Gastrocnemius medialis (tissue), 4 donors: ENCODE results near the gene SH3GL1. TPM values are rescaled to one million over a fixed set of nuclear protein-coding genes. Genes with fewer than 3 reads are reported as not detected.

Experiments used
- ATAC-seq, 2 donors: fragments of 150-250 bp; one replicate each; pipeline ENCODE4 v1.9.1; 2016
- DNase-seq, 2 donors: peaks; one replicate each; pipeline ENCODE4 v3.0.0-alpha.2; 2019
- H3K27ac ChIP-seq, 4 donors: fragments of 200-600 bp; sonication (generic); 1 replicate in 1 of 4; 2 replicates in 3 of 4; pipeline ENCODE4 v1.5.1; 2016 to 2018; ENCODE audit warnings: mild to moderate bottlenecking in 2 of 4, moderate library complexity in 1 of 4
- H3K27me3 ChIP-seq, 3 donors: fragments of 200-600 bp; sonication (generic) in 2 of 3; 1 replicate in 1 of 3; 2 replicates in 2 of 3; pipeline versions ENCODE4 v1.5.1 to v1.6.0; 2016 to 2019; ENCODE audit warnings: mild to moderate bottlenecking in 1 of 3, moderate library complexity in 1 of 3
- H3K36me3 ChIP-seq, 2 donors: fragments of 200-600 bp; sonication (generic) in 1 of 2; one replicate each; pipeline ENCODE4 v1.5.1; 2017 to 2018
- H3K4me1 ChIP-seq, 2 donors: fragments of 200-600 bp; sonication (generic) in 1 of 2; one replicate each; pipeline ENCODE4 v1.5.1; 2016 to 2017; ENCODE audit warnings: mild to moderate bottlenecking in 2 of 2
- H3K4me3 ChIP-seq, 4 donors: fragments of 200-600 bp; sonication (generic) in 3 of 4; 1 replicate in 1 of 4; 2 replicates in 3 of 4; pipeline ENCODE4 v1.5.1; 2016 to 2019; ENCODE audit warnings: mild to moderate bottlenecking in 2 of 4
- H3K9me3 ChIP-seq, 3 donors: fragments of 200-600 bp; sonication (generic) in 2 of 3; 1 replicate in 1 of 3; 2 replicates in 2 of 3; pipeline ENCODE4 v1.5.1; 2016 to 2019
- POLR2A ChIP-seq, 2 donors: fragments of 450-650 bp; IDR thresholded peaks; one replicate each; pipeline ENCODE4 v1.6.1; 2017; ENCODE audit warnings: antibody characterized with exemption in 2 of 2, mild to moderate bottlenecking in 2 of 2, moderate library complexity in 2 of 2
- in situ Hi-C, 4 donors: fragments of 200-750 bp; cut with MboI; loops; one replicate each; pipeline versions ENCODE4 v1.15.0 to v1.8.0; 2017; ENCODE audit warnings: low sequenced_read_pairs in 4 of 4
- intact Hi-C: fragments of 100-400 bp; cut with DNase I; formaldehyde crosslinking; loops from one replicate; pipeline ENCODE4 v1.15.1; 2023; ENCODE audit warnings: low total_unique reads
- total RNA-seq, 4 donors: library from RNA; depleted of rRNA; stranded (reverse); fragments of >200 nt; gene quantifications; one replicate each; pipeline versions ENCODE4 v1.1.0 to v1.2.3, GENCODE V29; 2016
- TF ChIP-seq, protein P1 (sequence below), 5 experiments: fragments of 450-650 bp in 3 of 5; fragments of 200-600 bp in 2 of 5; sonication (generic) in 2 of 5; IDR thresholded peaks in 4 of 5; conservative IDR thresholded peaks in 1 of 5; 1 replicate in 4 of 5; 2 replicates in 1 of 5; pipeline ENCODE4 v1.5.1; 2016 to 2019; ENCODE audit warnings: antibody characterized with exemption in 5 of 5, mild to moderate bottlenecking in 3 of 5, moderate library complexity in 3 of 5

Gene SH3GL1
- total RNA-seq, 4 donors from 2014 or later: 11.6 to 19.4 (median 15.8) TPM

GRCh38 chr19:4434391-4434790 lies 34.0 kb upstream of the SH3GL1 start:
- no peaks in the 10 kb centered on the region for H3K4me1 ChIP-seq
- no peaks in the 10 kb centered on the region for H3K9me3 ChIP-seq
- H3K36me3 ChIP-seq: peaks cover 0 to 34% of the 10 kb centered on the region in 2 donors

GRCh38 chr19:4432918-4433506 lies 32.7 kb upstream of the SH3GL1 start:
- TF ChIP-seq POLR2A (IDR thresholded peaks at IDR 0.05): no peak
- Histone ChIP-seq H3K4me1 (no peaks in the 10 kb centered on the region), H3K9me3 (no peaks in the 10 kb centered on the region), H3K27me3 (no peaks in the 10 kb centered on the region), H3K36me3 (peaks cover 0 to 34% of the 10 kb centered on the region in 2 donors), H3K27ac (no peak overlapping the region), H3K4me3 (no peak overlapping the region)
- in situ Hi-C loops (no loop called here), intact Hi-C loops (no loop called here)
- ATAC-seq (no peak), DNase-seq (no peak)

More at GRCh38 chr19:4434391-4434790, 34.0 kb upstream of the SH3GL1 start:
- H3K4me3 ChIP-seq: no peak overlapping the region
- no peak overlapping the region for H3K27ac ChIP-seq
- ATAC-seq (no peak), DNase-seq (no peak)
- H3K27me3 ChIP-seq: no peaks in the 10 kb centered on the region
- no peak for TF ChIP-seq POLR2A (IDR thresholded peaks at IDR 0.05)
- TF ChIP-seq, protein P1, sequence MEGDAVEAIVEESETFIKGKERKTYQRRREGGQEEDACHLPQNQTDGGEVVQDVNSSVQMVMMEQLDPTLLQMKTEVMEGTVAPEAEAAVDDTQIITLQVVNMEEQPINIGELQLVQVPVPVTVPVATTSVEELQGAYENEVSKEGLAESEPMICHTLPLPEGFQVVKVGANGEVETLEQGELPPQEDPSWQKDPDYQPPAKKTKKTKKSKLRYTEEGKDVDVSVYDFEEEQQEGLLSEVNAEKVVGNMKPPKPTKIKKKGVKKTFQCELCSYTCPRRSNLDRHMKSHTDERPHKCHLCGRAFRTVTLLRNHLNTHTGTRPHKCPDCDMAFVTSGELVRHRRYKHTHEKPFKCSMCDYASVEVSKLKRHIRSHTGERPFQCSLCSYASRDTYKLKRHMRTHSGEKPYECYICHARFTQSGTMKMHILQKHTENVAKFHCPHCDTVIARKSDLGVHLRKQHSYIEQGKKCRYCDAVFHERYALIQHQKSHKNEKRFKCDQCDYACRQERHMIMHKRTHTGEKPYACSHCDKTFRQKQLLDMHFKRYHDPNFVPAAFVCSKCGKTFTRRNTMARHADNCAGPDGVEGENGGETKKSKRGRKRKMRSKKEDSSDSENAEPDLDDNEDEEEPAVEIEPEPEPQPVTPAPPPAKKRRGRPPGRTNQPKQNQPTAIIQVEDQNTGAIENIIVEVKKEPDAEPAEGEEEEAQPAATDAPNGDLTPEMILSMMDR (IDR thresholded peaks at IDR 0.05 in 4 of 5, conservative IDR thresholded peaks at IDR 0.05 in 1 of 5): no peak
- intact Hi-C loops (no loop called here), in situ Hi-C loops (no loop called here)

DNA sequence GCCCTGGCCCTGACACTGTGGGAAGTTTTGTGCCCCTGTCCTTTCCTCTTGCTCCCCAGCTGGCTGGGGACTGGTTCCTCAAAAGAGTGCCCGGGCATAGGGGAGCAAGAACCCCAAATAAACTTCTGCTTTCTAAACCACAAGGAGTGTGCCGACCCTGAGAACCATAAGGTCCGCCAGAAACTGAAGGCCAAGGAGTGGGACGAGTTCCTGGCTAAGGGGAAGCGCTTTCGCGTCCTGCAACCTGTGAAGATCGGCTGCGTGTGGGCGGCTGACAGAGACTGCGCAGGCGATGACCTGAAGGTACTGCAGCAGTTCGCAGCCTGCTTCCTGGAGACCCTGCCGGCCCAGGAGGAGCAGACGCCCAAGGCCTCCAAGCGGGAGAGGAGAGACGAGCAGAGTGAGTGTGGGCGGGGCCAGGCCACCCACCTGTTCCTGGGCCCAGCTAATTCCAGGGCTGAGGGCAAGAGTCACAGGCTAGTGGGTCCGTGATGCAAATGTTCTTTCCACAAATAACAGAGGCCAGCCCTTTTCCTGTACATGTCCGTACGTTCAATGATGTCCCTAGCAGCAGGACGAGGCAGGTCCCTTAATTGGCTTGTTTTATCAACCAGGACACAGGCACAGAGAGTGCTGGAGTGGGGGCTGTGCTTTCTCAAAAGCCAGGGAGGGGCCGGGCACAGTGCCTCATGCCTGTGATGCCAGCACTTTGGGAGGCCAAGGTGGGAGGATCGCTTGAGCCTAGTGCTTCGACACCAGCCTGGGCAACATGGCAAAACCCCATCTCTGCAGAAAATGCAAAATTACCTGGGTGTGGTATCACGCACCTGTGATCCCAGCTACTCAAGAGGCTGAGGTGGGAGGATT lies 31.7 kb upstream of the SH3GL1 start:
- ATAC-seq: no peak
- no peak for DNase-seq
- Histone ChIP-seq H3K4me3 (no peak overlapping the region), H3K36me3 (peaks cover 0 to 34% of the 10 kb centered on the region in 2 donors), H3K27ac (no peak overlapping the region), H3K27me3 (no peaks in the 10 kb centered on the region), H3K9me3 (no peaks in the 10 kb centered on the region), H3K4me1 (no peaks in the 10 kb centered on the region)
- in situ Hi-C loops (no loop called here), intact Hi-C loops (no loop called here)
- TF ChIP-seq POLR2A (IDR thresholded peaks at IDR 0.05): no peak
- TF ChIP-seq, protein P1 (IDR thresholded peaks at IDR 0.05 in 4 of 5, conservative IDR thresholded peaks at IDR 0.05 in 1 of 5): no peak

DNA sequence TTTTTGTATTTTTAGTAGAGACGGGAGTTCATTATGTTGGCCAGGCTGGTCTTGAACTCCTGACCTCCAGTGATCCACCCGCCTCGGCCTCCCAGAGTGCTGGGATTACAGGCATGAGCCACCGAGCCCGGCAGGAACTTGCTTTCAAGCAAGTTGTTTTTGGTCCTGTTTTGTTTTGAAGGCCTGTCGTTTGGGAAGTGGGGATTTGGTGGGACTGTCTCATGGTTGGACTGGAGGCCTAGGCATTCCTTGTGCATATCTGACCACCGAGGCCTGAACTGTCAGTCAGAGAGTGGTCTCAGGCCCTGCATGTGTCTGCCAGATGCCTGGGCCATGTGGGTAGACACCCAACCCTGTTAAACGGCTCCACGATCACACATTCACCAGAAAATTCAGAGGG lies 30.9 kb upstream of the SH3GL1 start:
- ATAC-seq: no peak
- H3K36me3 ChIP-seq: peaks cover 0 to 34% of the 10 kb centered on the region in 2 donors
- H3K27me3 ChIP-seq: no peaks in the 10 kb centered on the region
- H3K4me1 ChIP-seq: no peaks in the 10 kb centered on the region
- TF ChIP-seq, protein P1 (IDR thresholded peaks at IDR 0.05 in 4 of 5, conservative IDR thresholded peaks at IDR 0.05 in 1 of 5): no peak
- TF ChIP-seq POLR2A (IDR thresholded peaks at IDR 0.05): no peak
- in situ Hi-C loops: no loop called here
- no peak overlapping the region for H3K4me3 ChIP-seq
- DNase-seq: no peak
- intact Hi-C loops: no loop called here
- no peak overlapping the region for H3K27ac ChIP-seq
- no peaks in the 10 kb centered on the region for H3K9me3 ChIP-seq

- Histone ChIP-seq H3K36me3 (peaks cover 0 to 34% of the 10 kb centered on the region in 2 donors), H3K27ac (no peak overlapping the region)
- no peak for ATAC-seq
These were observed 30.4 kb upstream of the SH3GL1 start for GRCh38 chr19:4430760-4431159.

More at GRCh38 chr19:4430760-4431159, 30.4 kb upstream of the SH3GL1 start:
- TF ChIP-seq POLR2A (IDR thresholded peaks at IDR 0.05): no peak
- TF ChIP-seq, protein P1 (IDR thresholded peaks at IDR 0.05 in 4 of 5, conservative IDR thresholded peaks at IDR 0.05 in 1 of 5): no peak
- Histone ChIP-seq H3K4me1 (no peaks in the 10 kb centered on the region), H3K9me3 (no peaks in the 10 kb centered on the region), H3K27me3 (no peaks in the 10 kb centered on the region), H3K4me3 (no peak overlapping the region)
- no peak for DNase-seq
- intact Hi-C loops (no loop called here), in situ Hi-C loops (no loop called here)
